Spleen (tissue), 7 donors: ENCODE measurements around the gene CDH10.

ENCODE experiments used
- POLR2A ChIP-seq, 3 donors: fragments of 450-650 bp; IDR thresholded peaks; one replicate each; pipeline ENCODE4 v1.5.1; 2017; ENCODE audit warnings: antibody characterized with exemption in 3 of 3, mild to moderate bottlenecking in 1 of 3
- POLR2AphosphoS5 ChIP-seq, 3 donors: sonication (generic); formaldehyde crosslinking; IDR thresholded peaks; one replicate each; pipeline ENCODE4 v1.5.1; 2017; ENCODE audit warnings: antibody characterized with exemption in 3 of 3
- TF ChIP-seq, protein P1 (sequence below), 11 experiments: fragments of 200-600 bp in 7 of 11; fragments of 450-650 bp in 4 of 11; sonication (generic) in 4 of 11; IDR thresholded peaks in 8 of 11; conservative IDR thresholded peaks in 3 of 11; 1 replicate in 7 of 11; 2 replicates in 4 of 11; pipeline versions ENCODE4 v1.4.0 to v1.8.0; 2016 to 2021; ENCODE audit warnings: antibody characterized with exemption in 11 of 11, inconsistent platforms in 4 of 11, mild to moderate bottlenecking in 1 of 11
- donor health status: DM: no; HTN: no; CAD: no; lungs with moderate emphysema.
- donor health status: DM: no; HTN: no; CAD: no.
- donor health status: DM: no; HTN: no; CAD: no.

DNA sequence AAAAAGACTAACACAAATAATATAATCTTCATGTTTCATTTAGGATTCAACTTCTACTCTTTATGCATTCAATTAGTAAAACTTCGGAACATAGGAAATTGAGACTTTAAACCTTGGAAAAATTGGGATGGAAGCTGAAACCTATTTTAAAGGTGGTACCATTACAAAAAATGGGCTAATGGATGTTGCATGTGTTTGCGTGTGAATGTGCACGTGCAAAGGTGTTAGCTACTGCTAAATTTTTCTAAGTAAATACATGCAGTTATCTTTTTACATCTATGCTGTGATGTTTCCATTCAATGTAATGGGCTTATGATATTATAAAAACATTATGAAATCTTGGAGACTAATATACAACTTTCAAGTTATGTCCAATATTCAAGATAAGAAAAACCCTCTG lies 134.8 kb downstream of the CDH10 start:
- TF ChIP-seq, protein P1, sequence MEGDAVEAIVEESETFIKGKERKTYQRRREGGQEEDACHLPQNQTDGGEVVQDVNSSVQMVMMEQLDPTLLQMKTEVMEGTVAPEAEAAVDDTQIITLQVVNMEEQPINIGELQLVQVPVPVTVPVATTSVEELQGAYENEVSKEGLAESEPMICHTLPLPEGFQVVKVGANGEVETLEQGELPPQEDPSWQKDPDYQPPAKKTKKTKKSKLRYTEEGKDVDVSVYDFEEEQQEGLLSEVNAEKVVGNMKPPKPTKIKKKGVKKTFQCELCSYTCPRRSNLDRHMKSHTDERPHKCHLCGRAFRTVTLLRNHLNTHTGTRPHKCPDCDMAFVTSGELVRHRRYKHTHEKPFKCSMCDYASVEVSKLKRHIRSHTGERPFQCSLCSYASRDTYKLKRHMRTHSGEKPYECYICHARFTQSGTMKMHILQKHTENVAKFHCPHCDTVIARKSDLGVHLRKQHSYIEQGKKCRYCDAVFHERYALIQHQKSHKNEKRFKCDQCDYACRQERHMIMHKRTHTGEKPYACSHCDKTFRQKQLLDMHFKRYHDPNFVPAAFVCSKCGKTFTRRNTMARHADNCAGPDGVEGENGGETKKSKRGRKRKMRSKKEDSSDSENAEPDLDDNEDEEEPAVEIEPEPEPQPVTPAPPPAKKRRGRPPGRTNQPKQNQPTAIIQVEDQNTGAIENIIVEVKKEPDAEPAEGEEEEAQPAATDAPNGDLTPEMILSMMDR (IDR thresholded peaks at IDR 0.05 in 8 of 11, conservative IDR thresholded peaks at IDR 0.05 in 3 of 11): no peak
- TF ChIP-seq POLR2AphosphoS5 (IDR thresholded peaks at IDR 0.05) (no peak), POLR2A (IDR thresholded peaks at IDR 0.05) (no peak)
